ENCODE results near the gene BEST2.

Gene BEST2

DNA sequence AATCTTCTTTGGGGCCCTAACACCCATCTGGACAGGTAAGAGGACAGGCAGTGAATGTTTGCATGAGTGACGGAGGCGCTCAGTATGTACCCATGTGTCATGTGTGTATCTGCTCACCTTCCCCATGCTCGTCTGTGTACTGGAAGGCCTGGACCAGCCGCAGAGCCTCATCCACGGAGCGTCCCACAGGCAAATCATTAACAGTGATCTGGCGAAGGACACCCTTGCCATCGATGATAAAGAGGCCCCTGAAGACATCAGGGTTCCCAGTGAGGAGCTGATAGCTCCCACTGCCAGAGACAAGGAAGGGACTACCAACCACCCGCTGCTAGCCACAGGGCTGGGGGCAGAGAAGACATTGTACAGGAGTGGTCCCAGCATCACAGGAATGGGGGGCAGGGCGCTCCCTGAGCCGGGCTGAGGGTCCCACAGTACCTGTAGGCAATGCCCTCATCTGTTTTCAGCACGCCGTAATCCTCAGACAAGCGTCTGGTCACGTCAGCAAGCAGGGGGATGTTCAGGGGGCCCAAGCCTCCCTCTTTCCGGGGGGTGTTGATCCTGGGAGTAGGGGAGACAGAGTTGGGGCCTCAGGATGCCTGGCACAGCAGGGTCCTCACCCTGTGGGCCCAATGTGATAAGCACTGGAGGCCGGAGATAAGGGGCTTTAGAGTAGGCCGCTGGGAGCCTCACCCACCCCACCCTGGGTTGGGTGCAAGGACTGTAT, 48.3 kb downstream of the BEST2 start:
- no peak overlapping the region for H3K27ac ChIP-seq (ENCODE audit: insufficient read depth, low read length, poor library complexity, severe bottlenecking)

DNA sequence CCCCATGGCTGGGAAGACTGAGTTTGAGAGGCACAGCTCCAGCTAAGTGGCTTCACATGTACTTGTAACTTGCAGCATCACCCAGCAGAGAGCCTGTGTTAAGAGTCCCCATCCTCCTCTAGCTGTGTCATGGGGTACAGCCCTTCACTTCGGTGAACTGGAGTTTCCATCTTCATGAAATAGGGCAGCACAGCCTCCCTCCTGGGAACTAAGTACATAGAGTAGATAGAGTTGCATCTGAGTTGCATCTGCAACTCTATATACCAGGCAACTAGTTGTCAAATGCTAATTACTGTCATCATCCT, 48.8 kb downstream of the BEST2 start:
- H3K36me3 ChIP-seq (ENCODE audit: control insufficient read depth, insufficient read depth, low read length): peaks cover 6% of the 10 kb centered on the region
- no peaks in the 10 kb centered on the region for H3K9me3 ChIP-seq (ENCODE audit: control insufficient read depth, low read length)
- no peak for DNase-seq
- peak overlapping the region; percentile 80 for H3K4me3 ChIP-seq (ENCODE audit: insufficient read depth, low read depth, low read length, poor library complexity, severe bottlenecking)
- peak overlapping the region; percentile 60 for H3K27ac ChIP-seq (ENCODE audit: insufficient read depth, low read length, poor library complexity, severe bottlenecking)
- peaks cover 36% of the 10 kb centered on the region for H3K4me1 ChIP-seq (ENCODE audit: control insufficient read depth, insufficient read depth, low read length, poor library complexity, severe bottlenecking)
- H3K27me3 ChIP-seq (replicated peaks; ENCODE audit: control insufficient read depth, insufficient read depth, low read length, poor library complexity, severe bottlenecking): no peaks in the 10 kb centered on the region

More for the DNA sequence above, 48.3 kb downstream of the BEST2 start:
- Histone ChIP-seq H3K4me1 (ENCODE audit: control insufficient read depth, insufficient read depth, low read length, poor library complexity, severe bottlenecking) (peaks cover 39% of the 10 kb centered on the region), H3K9me3 (ENCODE audit: control insufficient read depth, low read length) (no peaks in the 10 kb centered on the region), H3K4me3 (ENCODE audit: insufficient read depth, low read depth, low read length, poor library complexity, severe bottlenecking) (no peak overlapping the region), H3K36me3 (ENCODE audit: control insufficient read depth, insufficient read depth, low read length) (peaks cover 6% of the 10 kb centered on the region), H3K27me3 (replicated peaks; ENCODE audit: control insufficient read depth, insufficient read depth, low read length, poor library complexity, severe bottlenecking) (no peaks in the 10 kb centered on the region)
- no peak for DNase-seq

DNA sequence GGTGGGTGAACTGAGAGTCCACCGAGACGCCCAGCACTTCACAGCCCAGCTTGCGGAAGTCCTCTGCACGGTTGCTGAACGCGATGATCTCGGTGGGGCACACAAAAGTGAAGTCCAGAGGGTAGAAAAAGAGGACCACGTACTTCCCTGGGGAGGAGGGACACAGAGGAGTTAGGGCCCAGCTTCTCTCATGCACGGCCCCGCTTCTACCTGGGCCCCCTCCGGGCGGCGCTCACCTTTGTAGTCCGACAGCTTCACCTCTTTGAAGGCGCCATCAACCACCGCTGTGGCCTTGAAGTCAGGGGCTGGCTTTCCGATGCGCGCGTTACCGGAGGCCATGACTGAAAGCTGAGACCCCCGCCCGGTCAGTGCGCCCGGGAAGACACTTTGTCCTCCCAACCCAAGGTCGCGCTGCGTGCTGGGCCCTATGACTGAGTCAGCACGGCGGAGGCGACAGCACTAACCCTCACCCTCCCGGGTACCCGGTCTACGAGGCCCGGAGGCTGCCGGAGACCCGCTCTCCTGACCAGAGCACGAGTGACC, 49.4 kb downstream of the BEST2 start:
- Histone ChIP-seq H3K4me3 (ENCODE audit: insufficient read depth, low read depth, low read length, poor library complexity, severe bottlenecking) (peak overlapping the region; percentile 80), H3K27ac (ENCODE audit: insufficient read depth, low read length, poor library complexity, severe bottlenecking) (peak overlapping the region; percentile 60), H3K27me3 (replicated peaks; ENCODE audit: control insufficient read depth, insufficient read depth, low read length, poor library complexity, severe bottlenecking) (no peaks in the 10 kb centered on the region), H3K9me3 (ENCODE audit: control insufficient read depth, low read length) (no peaks in the 10 kb centered on the region), H3K36me3 (ENCODE audit: control insufficient read depth, insufficient read depth, low read length) (peaks cover 6% of the 10 kb centered on the region), H3K4me1 (ENCODE audit: control insufficient read depth, insufficient read depth, low read length, poor library complexity, severe bottlenecking) (peaks cover 32% of the 10 kb centered on the region)
- DNase-seq: no peak

DNA sequence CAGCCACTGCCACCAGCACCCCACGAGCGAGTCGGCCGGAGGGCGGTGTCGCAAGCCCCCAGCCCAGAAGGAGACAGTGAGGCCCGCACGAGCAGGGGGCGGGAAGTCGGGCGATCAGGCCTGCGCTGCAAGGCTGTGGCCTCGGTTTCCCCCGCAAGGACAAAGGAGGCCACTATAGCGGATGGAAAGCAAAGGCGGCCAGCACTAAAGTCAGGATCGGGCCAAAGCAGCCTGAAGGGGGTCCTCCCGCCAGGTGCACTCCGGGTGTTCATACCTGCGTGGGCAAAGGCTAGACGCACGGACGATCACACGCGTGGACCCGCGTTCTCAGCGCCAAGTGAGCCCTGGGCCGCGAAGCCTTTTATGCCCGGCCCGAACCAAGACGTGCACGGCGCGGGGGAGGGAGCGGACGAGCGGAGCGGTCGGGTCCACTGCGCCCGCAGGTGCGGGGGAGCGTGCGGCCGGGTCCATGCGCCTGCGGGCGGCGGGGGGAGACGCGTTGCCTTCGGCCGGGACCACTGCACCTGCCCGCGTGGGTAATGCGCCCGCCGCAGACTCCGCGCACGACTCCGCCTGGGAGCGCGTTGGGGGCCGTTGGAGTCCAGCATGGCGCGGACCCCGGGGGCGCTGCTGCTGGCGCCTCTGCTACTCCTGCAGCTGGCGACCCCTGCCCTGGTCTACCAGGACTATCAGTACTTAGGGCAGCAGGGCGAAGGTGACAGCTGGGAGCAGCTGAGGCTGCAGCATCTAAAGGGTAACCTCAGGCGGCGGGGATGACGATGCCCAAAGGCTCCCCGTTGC, 50.1 kb downstream of the BEST2 start, which contains the start of the genes PRDX2 and THSD8:
PRDX2 (minus strand) TSS at position 335 of the 801 bp plus-strand sequence. CDS start 539 bp downstream, outside the sequence.
THSD8 (plus strand) TSS at position 604 of the 801 bp plus-strand sequence; CDS start at position 607, 3 bp downstream.
- H3K27ac ChIP-seq (ENCODE audit: insufficient read depth, low read length, poor library complexity, severe bottlenecking): peak within 1 kb of the TSS; percentile 60
- peaks cover 6% of the 10 kb centered on the region for H3K36me3 ChIP-seq (ENCODE audit: control insufficient read depth, insufficient read depth, low read length)
- peak; percentile 46 to 59 (median 50) for DNase-seq
- peaks cover 34% of the 10 kb centered on the region for H3K4me1 ChIP-seq (ENCODE audit: control insufficient read depth, insufficient read depth, low read length, poor library complexity, severe bottlenecking)
- peak within 1 kb of the TSS; percentile 80 for H3K4me3 ChIP-seq (ENCODE audit: insufficient read depth, low read depth, low read length, poor library complexity, severe bottlenecking)
- no peaks in the 10 kb centered on the region for H3K27me3 ChIP-seq (replicated peaks; ENCODE audit: control insufficient read depth, insufficient read depth, low read length, poor library complexity, severe bottlenecking)
- no peaks in the 10 kb centered on the region for H3K9me3 ChIP-seq (ENCODE audit: control insufficient read depth, low read length)

DNA sequence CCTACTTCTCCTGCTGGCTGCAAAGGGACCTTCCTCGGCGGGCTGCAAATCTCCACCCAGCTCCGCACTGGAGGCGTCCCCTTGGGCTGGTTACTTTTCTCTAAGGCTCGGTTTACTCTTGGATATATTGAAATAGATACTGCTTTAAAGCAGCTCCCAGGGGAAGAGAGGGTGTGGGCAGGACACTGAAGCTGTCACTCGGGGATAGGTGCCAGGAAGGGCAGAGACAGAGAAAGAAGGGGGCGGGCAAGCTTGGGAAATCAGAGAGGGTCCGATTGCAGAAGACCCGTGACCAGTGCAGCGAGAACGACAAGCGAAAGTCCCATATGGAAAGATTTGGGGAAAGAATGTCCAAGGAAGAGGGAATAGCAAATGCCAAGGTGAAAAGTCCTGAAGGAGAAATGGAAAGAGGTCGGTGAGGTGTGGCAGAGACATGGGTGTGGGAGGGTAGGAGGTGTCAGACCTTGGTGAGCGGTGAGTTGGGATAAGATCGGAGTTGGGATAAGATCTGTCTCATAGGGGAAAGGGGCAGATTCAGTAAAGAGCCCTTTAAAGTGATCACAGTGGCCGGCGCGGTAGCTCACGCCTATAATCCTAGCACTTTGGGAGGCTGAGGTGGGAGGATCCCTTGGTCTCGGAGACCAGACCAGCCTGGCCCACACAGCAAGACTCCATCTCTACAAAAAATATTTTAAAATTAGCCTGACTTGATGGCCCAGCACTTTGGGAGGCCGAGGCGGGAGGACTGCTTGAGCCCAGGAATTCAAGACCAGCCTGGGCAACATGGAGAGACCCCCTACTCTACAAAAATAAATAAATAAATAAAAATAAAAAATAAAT, 50.9 kb downstream of the BEST2 start:
- H3K9me3 ChIP-seq (ENCODE audit: control insufficient read depth, low read length): no peaks in the 10 kb centered on the region
- H3K4me1 ChIP-seq (ENCODE audit: control insufficient read depth, insufficient read depth, low read length, poor library complexity, severe bottlenecking): peaks cover 41% of the 10 kb centered on the region
- H3K36me3 ChIP-seq (ENCODE audit: control insufficient read depth, insufficient read depth, low read length): peaks cover 6% of the 10 kb centered on the region
- H3K27ac ChIP-seq (ENCODE audit: insufficient read depth, low read length, poor library complexity, severe bottlenecking): no peak overlapping the region
- peak overlapping the region; percentile 80 for H3K4me3 ChIP-seq (ENCODE audit: insufficient read depth, low read depth, low read length, poor library complexity, severe bottlenecking)
- no peak for DNase-seq
- no peaks in the 10 kb centered on the region for H3K27me3 ChIP-seq (replicated peaks; ENCODE audit: control insufficient read depth, insufficient read depth, low read length, poor library complexity, severe bottlenecking)

GRCh38 chr19:12804051-12804450, 52.5 kb downstream of the BEST2 start:
- H3K27ac ChIP-seq (ENCODE audit: insufficient read depth, low read length, poor library complexity, severe bottlenecking): no peak overlapping the region
- peaks cover 6% of the 10 kb centered on the region for H3K36me3 ChIP-seq (ENCODE audit: control insufficient read depth, insufficient read depth, low read length)
- peaks cover 41% of the 10 kb centered on the region for H3K4me1 ChIP-seq (ENCODE audit: control insufficient read depth, insufficient read depth, low read length, poor library complexity, severe bottlenecking)
- no peak for DNase-seq
- no peak overlapping the region for H3K4me3 ChIP-seq (ENCODE audit: insufficient read depth, low read depth, low read length, poor library complexity, severe bottlenecking)
- no peaks in the 10 kb centered on the region for H3K27me3 ChIP-seq (replicated peaks; ENCODE audit: control insufficient read depth, insufficient read depth, low read length, poor library complexity, severe bottlenecking)
- H3K9me3 ChIP-seq (ENCODE audit: control insufficient read depth, low read length): no peaks in the 10 kb centered on the region

- DNase-seq: peak; percentile 68 to 76 (median 76)
- Histone ChIP-seq H3K4me3 (ENCODE audit: insufficient read depth, low read depth, low read length, poor library complexity, severe bottlenecking) (peak within 1 kb of the TSS; percentile 49), H3K27ac (ENCODE audit: insufficient read depth, low read length, poor library complexity, severe bottlenecking) (peak within 1 kb of the TSS; percentile 43), H3K27me3 (replicated peaks; ENCODE audit: control insufficient read depth, insufficient read depth, low read length, poor library complexity, severe bottlenecking) (no peaks in the 10 kb centered on the region), H3K4me1 (ENCODE audit: control insufficient read depth, insufficient read depth, low read length, poor library complexity, severe bottlenecking) (peaks cover 25% of the 10 kb centered on the region), H3K9me3 (ENCODE audit: control insufficient read depth, low read length) (no peaks in the 10 kb centered on the region), H3K36me3 (ENCODE audit: control insufficient read depth, insufficient read depth, low read length) (peaks cover 5% of the 10 kb centered on the region)
Observed at GRCh38 chr19:12806242-12807081, 54.9 kb downstream of the BEST2 start, which contains the start of gene RNASEH2A. Gene RNASEH2A, plus strand, starts transcription at chr19:12806584. Its CDS starts 90 bp downstream, at chr19:12806674.

Measured in effector memory CD4-positive, alpha-beta T cell (primary cell).